HK-2 (cell line): Measurements from ENCODE around the gene EBLN1.
"Not testable (repeated sequence)": the region's sequence is repeated elsewhere in the genome, so short reads cannot be mapped to it uniquely, and the experiment has no call there.

Experiments used
- DNase-seq: peaks from one replicate; pipeline ENCODE4 v3.0.0-alpha.2; 2018; ENCODE audit not compliant: unreplicated experiment

EBLN1 gene

DNA sequence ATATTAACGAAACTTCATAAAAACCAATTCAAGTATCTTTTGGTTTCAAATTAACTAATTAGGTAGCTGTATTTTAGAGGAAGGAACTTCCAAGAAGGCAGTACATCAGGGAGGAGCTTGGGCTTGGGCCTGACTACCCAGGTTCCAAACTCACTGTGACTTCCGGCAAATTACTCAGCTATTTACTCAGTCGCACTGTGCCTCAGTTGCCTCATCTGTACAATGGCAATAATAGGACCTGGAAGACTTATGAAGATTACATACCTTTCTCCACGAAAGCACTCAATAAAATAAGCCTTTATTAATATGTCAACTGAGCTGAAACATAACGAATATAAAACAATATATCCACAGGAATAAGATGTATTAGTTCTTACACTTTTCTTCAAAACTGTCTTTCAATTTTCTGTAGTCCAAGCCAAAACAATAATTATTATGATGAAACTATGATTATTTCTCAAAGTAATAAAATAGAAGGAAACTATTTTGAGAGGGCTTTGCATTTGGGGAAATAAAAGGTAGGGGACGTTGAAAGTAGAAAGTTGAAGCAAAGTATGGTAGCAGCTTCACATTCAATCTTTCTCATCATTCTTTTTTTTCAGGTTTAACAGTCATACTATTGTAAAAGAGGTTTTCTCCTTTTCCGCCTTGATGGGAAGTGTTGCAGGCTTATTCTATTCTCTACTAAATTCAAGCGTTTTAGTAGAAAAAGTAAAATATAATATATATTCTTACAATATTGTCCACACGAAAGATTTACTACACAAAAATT lies 10.5 kb upstream of the EBLN1 start:
- no peak for DNase-seq

GRCh38 chr10:22226599-22226998 lies 8.8 kb upstream of the EBLN1 start:
- DNase-seq = no peak

DNA sequence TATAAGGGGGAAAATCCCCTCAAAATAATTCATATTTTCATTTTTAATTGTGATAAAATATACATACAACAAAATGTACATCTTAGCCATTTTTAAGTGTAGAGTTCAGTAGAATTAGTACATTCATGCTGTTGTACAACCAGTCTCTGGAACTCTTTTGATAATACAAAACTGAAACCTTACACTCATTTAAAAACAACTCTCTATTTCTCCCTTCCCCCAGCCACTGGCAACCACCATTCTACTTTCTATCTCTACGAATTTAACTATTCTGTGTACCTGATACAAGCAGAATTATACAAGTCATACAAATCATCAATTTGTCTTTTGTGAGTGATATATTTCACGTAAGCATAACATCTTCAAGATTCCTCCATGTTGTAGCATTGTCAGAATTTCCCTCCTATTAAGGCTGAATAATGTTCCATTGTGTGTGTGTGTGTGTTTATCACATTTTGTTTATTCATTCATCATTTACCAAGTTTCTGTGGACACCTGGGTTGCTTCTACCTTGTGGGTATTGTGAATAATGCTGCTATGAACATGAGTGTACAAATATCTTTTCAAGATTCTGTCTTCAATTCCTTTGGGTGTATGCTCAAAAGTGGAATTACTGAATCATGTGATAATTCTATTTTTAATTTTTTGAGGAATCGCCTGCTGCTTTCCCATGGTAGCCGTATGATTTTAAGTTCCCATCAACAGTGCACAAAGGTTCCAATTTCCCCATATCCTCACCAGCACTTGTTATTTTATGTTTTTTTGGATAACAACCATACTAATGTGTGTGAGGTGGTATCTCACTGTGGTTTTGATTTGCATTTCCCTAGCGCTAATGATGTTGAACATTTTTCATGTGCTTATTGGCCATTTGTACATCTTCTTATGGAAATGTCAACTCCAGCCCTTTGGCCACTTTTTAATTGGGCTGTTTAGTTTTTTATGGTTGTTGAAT lies 4.7 kb upstream of the EBLN1 start:
- DNase-seq = no peak

DNA sequence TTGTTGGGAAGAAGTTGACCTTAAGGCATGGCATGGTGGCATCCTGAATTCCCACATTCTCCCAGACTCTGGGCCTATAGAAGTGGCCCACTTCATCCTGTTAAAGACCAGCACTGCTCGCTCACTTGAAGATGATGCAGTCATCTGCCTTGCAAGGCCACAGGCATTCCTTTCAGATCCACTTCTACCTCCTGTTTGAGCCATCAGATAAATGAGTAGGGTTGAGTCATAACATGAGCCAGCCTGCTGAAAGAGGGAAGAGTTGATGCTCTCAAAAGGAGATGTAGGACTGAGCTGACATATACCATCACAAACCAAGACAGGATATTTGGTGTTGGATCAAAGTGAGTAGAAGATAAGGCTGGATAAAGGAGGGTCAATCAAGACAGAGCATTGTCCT lies 1.5 kb upstream of the EBLN1 start:
- DNase-seq = no peak

- no peak for DNase-seq
These were observed 633 bp upstream of the EBLN1 start for GRCh38 chr10:22218448-22218847.

GRCh38 chr10:22217084-22217483 lies 731 bp downstream of the EBLN1 start:
- not testable (repeated sequence) for DNase-seq

DNA sequence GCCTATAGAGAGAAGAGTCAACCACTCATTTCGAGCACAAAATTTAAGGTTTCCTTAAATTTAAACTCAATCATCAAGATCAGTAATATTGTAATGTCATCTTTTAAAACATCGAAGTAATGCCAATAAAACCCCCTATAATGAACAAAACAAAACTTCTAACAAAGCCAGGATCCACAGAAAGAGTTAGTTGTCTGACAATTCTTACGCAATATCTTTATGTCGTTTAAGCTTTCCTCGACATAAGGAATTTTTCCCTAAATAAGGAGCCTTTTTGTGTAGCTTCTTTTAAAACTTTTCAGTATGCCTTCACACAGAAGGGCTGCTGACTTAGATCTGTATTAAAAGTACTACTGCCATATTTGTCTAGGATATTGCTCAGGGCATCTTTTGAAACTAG lies 7.5 kb downstream of the EBLN1 start:
- DNase-seq = no peak

GRCh38 chr10:22193945-22194344 lies 23.9 kb downstream of the EBLN1 start:
- DNase-seq = no peak

GRCh38 chr10:22185586-22185985 lies 32.2 kb downstream of the EBLN1 start:
- no peak for DNase-seq

DNA sequence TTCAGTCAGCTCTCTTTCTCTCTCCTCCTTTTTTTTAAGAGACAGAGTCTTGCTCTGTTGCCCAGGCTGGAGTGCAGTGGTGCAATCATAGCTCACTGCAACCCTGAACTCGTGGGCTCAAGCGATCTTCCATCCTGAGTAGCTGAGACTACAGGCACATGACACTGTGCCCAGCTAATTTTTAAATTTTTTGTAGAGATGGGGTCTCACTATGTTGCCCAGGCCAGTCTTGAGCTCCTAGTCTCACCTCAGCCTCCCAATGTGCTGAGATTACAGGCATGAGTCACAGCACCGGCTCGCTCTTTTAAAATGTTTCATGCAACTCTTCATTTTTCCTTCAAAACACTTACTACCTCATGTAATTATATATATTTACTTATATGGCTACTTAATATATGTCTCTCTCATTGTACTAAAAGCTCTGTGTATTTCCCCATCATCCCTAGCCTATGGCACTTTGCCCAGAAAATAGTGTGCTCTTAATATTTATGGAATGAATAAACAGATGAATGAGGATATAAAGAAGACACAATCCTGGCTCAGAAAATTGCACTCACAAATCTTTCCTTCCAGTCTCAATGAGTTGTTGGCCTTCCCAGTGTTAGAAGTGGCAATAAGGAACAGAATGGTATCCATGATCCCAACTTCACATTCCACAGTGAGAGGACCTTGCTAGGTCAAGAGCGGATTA lies 33.9 kb downstream of the EBLN1 start:
- DNase-seq = no peak

- no peak for DNase-seq
These were observed 37.1 kb downstream of the EBLN1 start for GRCh38 chr10:22180724-22181123.

DNA sequence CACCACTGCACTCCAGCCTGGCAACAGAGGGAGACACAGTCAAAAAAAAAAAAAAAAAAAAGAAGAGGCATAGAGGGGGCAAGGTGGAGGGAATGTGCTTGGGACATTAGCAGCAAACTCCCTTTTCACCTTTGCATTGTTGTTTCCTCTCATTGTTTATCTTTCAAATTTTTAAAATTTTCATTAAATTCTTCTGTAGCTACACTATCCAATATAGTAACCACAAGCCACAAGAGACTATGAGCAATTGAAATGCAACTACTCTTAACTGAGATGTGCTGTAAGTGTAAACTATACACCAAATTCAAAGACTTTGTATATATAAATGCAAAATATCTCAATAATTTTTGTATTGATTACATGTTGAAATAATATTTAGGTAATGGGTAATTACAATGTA lies 43.4 kb downstream of the EBLN1 start:
- no peak for DNase-seq

GRCh38 chr10:22171131-22171530 lies 46.7 kb downstream of the EBLN1 start:
- no peak for DNase-seq

DNA sequence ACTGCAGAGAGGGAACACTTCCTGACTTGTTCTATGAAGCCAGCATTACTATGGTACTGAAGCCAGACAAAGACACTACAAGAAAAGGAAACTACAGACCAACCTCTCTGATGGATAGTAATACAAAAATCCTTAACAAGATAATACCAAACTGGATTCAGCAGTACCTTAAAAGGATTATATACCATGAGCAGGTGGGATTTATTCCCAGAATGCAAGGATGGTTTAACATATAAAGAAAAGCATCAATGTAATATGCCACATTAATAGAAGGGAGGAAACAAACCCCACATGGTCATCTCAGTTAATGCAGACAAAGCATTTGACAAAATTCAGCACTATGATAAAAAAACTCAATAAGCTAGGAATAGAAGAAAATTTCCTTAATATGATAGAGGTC lies 47.2 kb downstream of the EBLN1 start:
- DNase-seq = no peak

GRCh38 chr10:22159979-22160378 lies 57.8 kb downstream of the EBLN1 start:
- no peak for DNase-seq

GRCh38 chr10:22159180-22159579 lies 58.6 kb downstream of the EBLN1 start:
- DNase-seq = no peak
